ENCODE data around the gene B3GALNT1.

Gene B3GALNT1

GRCh38 chr3:161104561-161105551 is at the start of gene B3GALNT1:
Gene B3GALNT1, minus strand, starts transcription at chr3:161105349. Its CDS starts 18,595 bp downstream, at chr3:161086754.
- peak; percentile 76 for DNase-seq

GRCh38 chr3:161153480-161153879 is 48.3 kb upstream of the B3GALNT1 start:
- no peak for DNase-seq

GRCh38 chr3:161150001-161150525 is 44.9 kb upstream of the B3GALNT1 start:
- peak; percentile 47 for DNase-seq

- peak; percentile 39 for DNase-seq
Observed at GRCh38 chr3:161149529-161149928, 44.4 kb upstream of the B3GALNT1 start.

DNA sequence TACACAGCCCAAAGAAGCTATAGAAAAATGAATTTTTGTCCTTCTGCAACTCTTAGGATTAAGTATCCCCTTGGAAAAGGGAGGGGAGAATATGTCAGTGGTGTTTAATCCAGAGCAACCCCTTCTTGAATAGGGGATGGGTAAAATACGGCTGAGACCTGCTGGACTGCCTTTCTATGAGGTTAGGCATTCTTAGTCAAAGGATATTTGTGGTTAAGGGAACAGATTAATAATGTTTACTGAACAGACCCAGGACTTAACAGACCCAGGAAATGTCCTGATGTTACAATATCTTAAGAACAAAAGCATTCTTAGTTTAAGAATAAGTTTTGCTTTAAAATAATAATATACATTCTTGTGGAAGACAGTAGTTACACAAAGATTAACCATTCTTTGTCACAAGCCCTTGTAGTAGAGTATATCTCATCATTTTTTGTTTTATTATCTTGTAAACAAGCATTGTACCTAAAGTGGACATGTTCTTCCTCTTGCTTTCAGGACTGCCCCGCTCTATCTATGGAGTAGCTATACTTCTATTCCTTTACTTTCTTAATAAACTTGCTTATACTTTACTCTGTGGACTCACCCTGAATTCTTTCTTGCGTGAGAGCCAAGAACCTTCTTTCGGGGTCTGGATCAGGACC is 43.8 kb upstream of the B3GALNT1 start:
- peak; percentile 33 for DNase-seq

GRCh38 chr3:161142486-161142885 is 37.3 kb upstream of the B3GALNT1 start:
- DNase-seq, result peak; percentile 70

- no peak for DNase-seq
Observed at GRCh38 chr3:161139686-161140085, 34.5 kb upstream of the B3GALNT1 start.

DNA sequence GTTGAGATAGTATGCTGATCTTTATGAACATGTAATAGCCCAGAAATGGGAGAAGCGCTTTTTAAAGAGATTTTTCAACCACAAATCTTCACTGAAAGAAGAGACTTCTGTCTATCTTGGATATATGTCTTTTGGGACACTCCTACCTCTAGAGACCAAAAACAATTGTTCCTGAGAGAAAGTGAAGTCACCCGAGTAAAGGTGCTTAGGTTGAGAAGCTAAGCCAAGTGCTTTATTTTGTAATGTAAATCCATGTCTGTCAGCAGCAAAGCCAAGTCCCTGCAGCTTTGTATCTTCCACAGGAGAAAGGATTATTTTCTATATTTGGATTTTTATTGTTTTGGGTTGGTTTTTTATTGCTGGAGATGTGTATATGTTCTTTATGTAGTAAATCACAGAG is 32.1 kb upstream of the B3GALNT1 start:
- DNase-seq, result no peak

- DNase-seq, result no peak
Observed at GRCh38 chr3:161132391-161132790, 27.2 kb upstream of the B3GALNT1 start.

- no peak for DNase-seq
Observed at GRCh38 chr3:161126495-161126894, 21.3 kb upstream of the B3GALNT1 start.

GRCh38 chr3:161117646-161118045 is 12.5 kb upstream of the B3GALNT1 start:
- no peak for DNase-seq

DNA sequence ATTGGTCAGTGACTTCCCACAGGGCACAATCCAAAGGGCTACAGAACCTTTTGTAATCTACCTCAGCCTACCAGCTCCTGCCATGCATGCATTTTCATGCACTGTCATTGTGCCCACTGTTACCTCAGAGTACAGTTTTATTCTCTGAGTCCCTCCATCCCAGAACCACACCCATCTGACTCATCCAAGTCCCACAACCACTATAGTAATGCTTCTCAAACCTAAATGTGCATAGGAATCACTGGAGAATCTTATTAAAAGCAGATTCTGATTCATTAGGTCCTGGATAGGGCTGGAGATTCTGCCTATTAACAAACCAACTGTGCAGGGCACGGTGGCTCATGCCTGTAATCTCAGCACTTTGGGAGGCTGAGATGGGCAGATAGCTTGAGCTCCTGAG is 3.7 kb upstream of the B3GALNT1 start:
- DNase-seq, result peak; percentile 44

DNA sequence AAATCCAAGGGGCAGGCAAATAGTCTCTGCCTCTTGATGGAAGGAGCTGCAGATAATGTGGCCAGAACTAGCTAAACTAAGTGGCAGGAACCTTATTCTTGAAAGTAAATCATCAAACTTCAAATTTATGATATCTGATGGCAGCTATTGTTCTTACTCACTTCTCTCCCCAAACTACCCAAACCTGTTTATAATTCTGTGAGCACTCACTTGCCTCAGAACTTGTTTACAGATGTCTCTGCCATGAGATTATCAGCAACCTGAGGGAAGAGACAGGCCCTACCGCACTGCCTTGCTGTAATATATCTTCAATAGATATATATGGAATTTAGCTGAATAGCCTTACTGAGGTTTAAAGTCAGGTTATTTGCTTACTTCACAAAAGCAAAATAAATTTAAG is 2.2 kb upstream of the B3GALNT1 start:
- DNase-seq, result no peak

GRCh38 chr3:161103776-161104385 is 1.3 kb downstream of the B3GALNT1 start:
- DNase-seq, result no peak

DNA sequence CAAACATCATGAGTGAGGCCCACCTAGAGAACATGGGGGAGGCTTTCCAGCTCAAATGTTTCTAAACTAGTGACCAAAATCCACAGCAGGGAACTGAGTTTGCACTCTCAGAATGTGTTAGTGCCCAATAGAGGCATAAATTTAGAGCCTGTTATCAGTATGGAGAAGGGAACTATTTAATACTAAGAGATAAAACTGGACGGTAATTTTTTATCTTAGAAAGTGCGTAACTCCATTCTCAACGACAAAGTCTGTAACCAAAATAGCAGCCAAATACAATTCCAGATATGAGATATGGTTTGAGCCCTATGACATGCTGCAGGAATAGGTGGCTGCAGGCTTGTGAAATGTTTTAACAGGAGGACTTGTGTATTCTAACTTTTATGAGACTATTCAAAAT is 3.5 kb downstream of the B3GALNT1 start:
- DNase-seq, result no peak

GRCh38 chr3:161100994-161101393 is 4.2 kb downstream of the B3GALNT1 start:
- no peak for DNase-seq

- DNase-seq, result no peak
Observed at GRCh38 chr3:161096771-161097367, 8.3 kb downstream of the B3GALNT1 start.

GRCh38 chr3:161093895-161094294 is 11.3 kb downstream of the B3GALNT1 start:
- no peak for DNase-seq

DNA sequence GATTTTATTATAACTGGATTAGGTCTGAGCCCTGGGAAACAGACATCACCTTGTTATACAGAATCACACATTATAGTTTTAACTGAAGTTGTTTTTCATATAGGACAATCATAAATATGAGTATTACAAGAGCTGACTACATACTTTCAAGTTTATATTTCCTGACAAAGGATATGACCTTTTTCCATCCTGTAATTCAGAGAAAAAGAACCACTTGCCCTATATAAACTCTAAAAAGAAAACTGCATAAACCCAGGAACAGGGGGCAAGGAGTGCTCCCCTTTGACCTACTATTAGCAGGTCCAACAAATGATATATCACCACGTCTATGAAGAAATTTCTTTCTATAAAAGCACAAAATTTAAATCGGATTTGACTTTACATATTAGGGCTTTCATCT is 20.9 kb downstream of the B3GALNT1 start:
- no peak for DNase-seq

- DNase-seq, result no peak
Observed at GRCh38 chr3:161083131-161083530, 22.0 kb downstream of the B3GALNT1 start.

- DNase-seq, result no peak
Observed at GRCh38 chr3:161082063-161082462, 23.1 kb downstream of the B3GALNT1 start.

DNA sequence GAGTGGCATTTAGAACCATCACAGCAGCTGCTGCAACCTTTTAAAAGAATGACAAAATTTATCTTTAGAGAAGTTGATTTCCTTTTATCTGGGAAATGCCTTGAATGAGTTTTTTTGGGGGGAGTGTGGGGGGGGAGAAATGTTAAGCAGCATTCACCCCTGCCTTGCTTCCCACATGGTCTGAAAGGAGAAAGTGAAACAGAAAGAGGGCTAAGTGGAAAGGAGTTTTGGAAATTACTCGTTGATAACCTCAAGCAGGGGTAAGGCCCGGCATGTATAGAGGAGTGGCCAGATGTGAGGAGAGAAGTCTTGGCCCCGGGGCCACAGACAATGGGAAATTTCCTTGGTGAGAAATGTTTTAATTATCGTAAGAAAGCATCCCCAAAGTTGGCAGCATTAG is 23.5 kb downstream of the B3GALNT1 start:
- no peak for DNase-seq

DNA sequence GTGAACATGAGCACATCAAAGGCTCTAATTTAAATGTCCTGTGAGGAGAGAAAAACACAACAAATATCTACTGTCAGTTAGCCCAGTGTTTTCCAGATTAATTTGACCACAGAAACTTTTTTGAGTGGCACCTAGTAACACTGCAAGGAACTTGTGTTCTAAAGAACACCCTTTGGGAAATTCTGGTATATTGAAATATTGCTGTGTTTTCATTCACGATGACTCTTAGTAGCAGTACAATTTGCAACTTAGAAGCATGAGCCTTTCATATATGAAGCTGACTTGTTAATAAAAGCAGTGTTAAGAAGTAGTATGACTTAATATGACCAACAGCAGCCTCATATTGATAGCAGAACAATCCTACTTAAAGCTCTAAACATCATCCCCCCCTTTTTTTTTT is 32.0 kb downstream of the B3GALNT1 start:
- no peak for DNase-seq

Measured in fibroblast of upper back skin (primary cell).